Pancreas (tissue), 10 donors: ENCODE results near the gene ST3GAL5. TPM values are rescaled to one million over a fixed set of nuclear protein-coding genes. Genes with fewer than 3 reads are reported as not detected.

Experiments used
- ATAC-seq, 4 donors: fragments of 200-7000 bp; cut with Tn5 transposase; one replicate each; pipeline versions ENCODE4 v1.8.0 to v1.9.1; 2020; ENCODE audit warnings: mild to moderate bottlenecking in 4 of 4, moderate library complexity in 4 of 4
- DNase-seq, 6 donors: peaks; one replicate each; pipeline ENCODE4 v3.0.0-alpha.2; 2020
- FAIRE-seq: peaks from 2 replicates; lab custom pipeline; 2012; peaks lifted over from hg19 to GRCh38; lab: Jason Lieb, UNC
- H3K27ac ChIP-seq, 4 donors: fragments of 200-600 bp; sonication (generic); 1 replicate in 3 of 4; 2 replicates in 1 of 4; pipeline versions ENCODE4 v1.5.0 to v1.8.0; 2020
- H3K27me3 ChIP-seq, 4 donors: fragments of 200-600 bp; one replicate each; pipeline ENCODE4 v1.8.0; 2021
- H3K36me3 ChIP-seq, 3 donors: fragments of 200-600 bp; sonication (generic) in 1 of 3; one replicate each; pipeline versions ENCODE4 v1.5.0 to v1.8.0; 2020 to 2021
- H3K4me1 ChIP-seq, 3 donors: fragments of 200-600 bp; one replicate each; pipeline ENCODE4 v1.8.0; 2021
- H3K4me3 ChIP-seq, 4 donors: fragments of 200-600 bp; sonication (generic) in 2 of 4; one replicate each; pipeline versions ENCODE4 v1.5.0 to v1.8.0; 2020 to 2021
- H3K9me3 ChIP-seq, 4 donors: fragments of 200-600 bp; one replicate each; pipeline ENCODE4 v1.8.0; 2021
- CTCF ChIP-seq, 4 donors: fragments of 200-600 bp; sonication (generic) in 3 of 4; IDR thresholded peaks; one replicate each; pipeline versions ENCODE4 v1.5.0 to v1.8.0; 2021; ENCODE audit warnings: antibody characterized with exemption in 4 of 4
- WGBS, 2 donors: extraction: QIAGEN DNeasy Blood & Tissue Kit; methylation state at CpG; one replicate each; pipeline ENCODE4 v1.1.7; 2013; 5-methylcytosine and 5-hydroxymethylcytosine counted together
- intact Hi-C, 3 donors: fragments of 100-400 bp; cut with DNase I; formaldehyde crosslinking; loops; one replicate each; pipeline versions ENCODE4 v1.11.1 to v1.14.2; 2022
- polyA plus RNA-seq, 2 donors: library from polyadenylated mRNA; stranded (reverse); fragments of 200-250 nt; gene quantifications; one replicate each; pipeline ENCODE4 v1.2.3, GENCODE V29; 2013
- total RNA-seq, 6 donors: library from RNA; stranded (reverse); fragmentation: NEBNext Ultra II Directional in 4 of 6; extraction: Animal tissue kit (Norgen Biotek cat#: 25700) in 4 of 6; gene quantifications; one replicate each; pipeline versions ENCODE4 v1.2.1 to v1.2.4, GENCODE V29; 2021 to 2023
- donor health status: healthy with polysubstance abuse.
- donor health status: DM: no; HTN: no; CAD: no; lungs with moderate emphysema.
- donor health status: DM: no; HTN: no; CAD: no.
- donor health status: control.
- donor health status: control.
- donor health status: Bipolar disorder and iron deficiency.
- donor health status: DM: yes; HTN: yes; CAD: no.
- donor health status: DM: no; HTN: no; CAD: no.
- donor health status: DM: no; HTN: no; CAD: no.
- donor health status: DM: yes; HTN: yes; CAD: no.

Gene ST3GAL5
- total and polyA plus RNA-seq, 8 donors, result 4.4 to 14.5 (median 6.9) TPM

- intact Hi-C loops, result loop anchor here in 2 of 3 donors (5.0 kb wide), 2 partner anchors 228 to 238 kb away; no protein-coding TSS in a partner anchor
- no peak for FAIRE-seq
- ATAC-seq, result no peak
- no peak for TF ChIP-seq CTCF (IDR thresholded peaks at IDR 0.05)
- no peaks in the 10 kb centered on the region for H3K27me3 ChIP-seq
- no peak for DNase-seq
- no peak overlapping the region for H3K4me3 ChIP-seq
- no peaks in the 10 kb centered on the region for H3K36me3 ChIP-seq
- H3K4me1 ChIP-seq, result no peaks in the 10 kb centered on the region
- H3K27ac ChIP-seq, result no peak overlapping the region
- 88 to 94% methylated on average over 10 of the region's 10 CpGs for WGBS, 2 donors
- H3K9me3 ChIP-seq, result no peaks in the 10 kb centered on the region
Measured at GRCh38 chr2:85839461-85839860, 49.3 kb downstream of the ST3GAL5 start.

GRCh38 chr2:85838641-85839040 lies 50.1 kb downstream of the ST3GAL5 start:
- Histone ChIP-seq H3K27ac (no peak overlapping the region), H3K36me3 (no peaks in the 10 kb centered on the region), H3K4me1 (no peaks in the 10 kb centered on the region), H3K27me3 (no peaks in the 10 kb centered on the region), H3K9me3 (no peaks in the 10 kb centered on the region), H3K4me3 (no peak overlapping the region)
- DNase-seq (no peak), FAIRE-seq (no peak), ATAC-seq (no peak)
- TF ChIP-seq CTCF (IDR thresholded peaks at IDR 0.05), result no peak
- intact Hi-C loops, result loop anchor here in 2 of 3 donors (5.0 kb wide), 2 partner anchors 229 to 239 kb away; no protein-coding TSS in a partner anchor
- 90 to 98% methylated on average over 6 of the region's 6 CpGs for WGBS, 2 donors

- peak in 1 of 6 donors; percentile 2 for DNase-seq
- no peak for TF ChIP-seq CTCF (IDR thresholded peaks at IDR 0.05)
- no peak for FAIRE-seq
Measured at GRCh38 chr2:85838181-85838580, 50.6 kb downstream of the ST3GAL5 start.

GRCh38 chr2:85834466-85834865 lies 54.3 kb downstream of the ST3GAL5 start:
- intact Hi-C loops, result no loop called here

More at GRCh38 chr2:85838181-85838580, 50.6 kb downstream of the ST3GAL5 start:
- Histone ChIP-seq H3K27me3 (no peaks in the 10 kb centered on the region), H3K4me3 (no peak overlapping the region), H3K9me3 (no peaks in the 10 kb centered on the region), H3K27ac (no peak overlapping the region), H3K4me1 (no peaks in the 10 kb centered on the region), H3K36me3 (no peaks in the 10 kb centered on the region)
- intact Hi-C loops, result loop anchor here in 2 of 3 donors (5.0 kb wide), 2 partner anchors 229 to 239 kb away; no protein-coding TSS in a partner anchor
- 65 to 81% methylated on average over 4 of the region's 4 CpGs for WGBS, 2 donors
- ATAC-seq, result no peak

More at GRCh38 chr2:85834466-85834865, 54.3 kb downstream of the ST3GAL5 start:
- TF ChIP-seq CTCF (IDR thresholded peaks at IDR 0.05), result no peak
- Histone ChIP-seq H3K4me1 (no peaks in the 10 kb centered on the region), H3K9me3 (no peaks in the 10 kb centered on the region), H3K27ac (no peak overlapping the region), H3K27me3 (no peaks in the 10 kb centered on the region), H3K4me3 (no peak overlapping the region), H3K36me3 (no peaks in the 10 kb centered on the region)
- FAIRE-seq (no peak), ATAC-seq (no peak), DNase-seq (no peak)
